GM11168 (cell line): ENCODE measurements around the gene BCL7C.
"Not testable (repeated sequence)": the region's sequence is repeated elsewhere in the genome, so short reads cannot be mapped to it uniquely, and the experiment has no call there.

Experiments
- in situ Hi-C: fragments of 300-500 bp; cut with MboI; formaldehyde crosslinking; loops from one replicate; pipeline ENCODE4 v1.12.0; 2022; ENCODE audit warnings: low sequenced_read_pairs; ENCODE audit not compliant: unreplicated experiment

Gene BCL7C

GRCh38 chr16:30893744-30894539 is at the start of gene BCL7C:
BCL7C (minus strand) TSS chr16:30894077; CDS start chr16:30893944, 133 bp downstream.
- in situ Hi-C loops = no loop called here

- in situ Hi-C loops = no loop called here
These were observed 48.5 kb upstream of the BCL7C start for GRCh38 chr16:30942426-30942806.

GRCh38 chr16:30941600-30942425 is 47.9 kb upstream of the BCL7C start:
- in situ Hi-C loops = no loop called here

- in situ Hi-C loops = not testable (repeated sequence)
These were observed 45.7 kb upstream of the BCL7C start for GRCh38 chr16:30939571-30939970.

GRCh38 chr16:30937692-30938091 is 43.8 kb upstream of the BCL7C start:
- in situ Hi-C loops = no loop called here

GRCh38 chr16:30934827-30935557 is 41.1 kb upstream of the BCL7C start:
- in situ Hi-C loops = no loop called here

GRCh38 chr16:30931068-30931650 is 37.3 kb upstream of the BCL7C start:
- in situ Hi-C loops = no loop called here

- in situ Hi-C loops = no loop called here
These were observed 36.3 kb upstream of the BCL7C start for GRCh38 chr16:30930160-30930571.

- in situ Hi-C loops = no loop called here
These were observed 35.3 kb upstream of the BCL7C start for GRCh38 chr16:30929167-30929566.

- in situ Hi-C loops = no loop called here
These were observed 34.5 kb upstream of the BCL7C start for GRCh38 chr16:30928390-30928789.

- in situ Hi-C loops = no loop called here
These were observed 34.0 kb upstream of the BCL7C start for GRCh38 chr16:30927789-30928378.

- in situ Hi-C loops = no loop called here
These were observed 33.3 kb upstream of the BCL7C start for GRCh38 chr16:30926937-30927788.

GRCh38 chr16:30925995-30926811 is 32.3 kb upstream of the BCL7C start:
- in situ Hi-C loops = no loop called here

GRCh38 chr16:30925632-30925987 is 31.7 kb upstream of the BCL7C start:
- in situ Hi-C loops = no loop called here

- in situ Hi-C loops = no loop called here
These were observed 31.2 kb upstream of the BCL7C start for GRCh38 chr16:30924913-30925631.

- in situ Hi-C loops = no loop called here
These were observed 30.4 kb upstream of the BCL7C start for GRCh38 chr16:30924076-30924912.

GRCh38 chr16:30923554-30924075 is 29.7 kb upstream of the BCL7C start, which contains the start of gene FBXL19:
FBXL19 (plus strand) TSS chr16:30923572; CDS start chr16:30925755, 2,183 bp downstream.
- in situ Hi-C loops = no loop called here
